ENCODE results near the gene IL22RA2. TPM values are rescaled to one million over a fixed set of nuclear protein-coding genes. Genes with fewer than 3 reads are reported as not detected.

The IL22RA2 gene
- polyA plus RNA-seq, 1 donor (not counting 4 experiments of a cell fraction or from before 2014, with no cell fraction given) = 0.03 TPM

GRCh38 chr6:137122612-137123011, 50.8 kb downstream of the IL22RA2 start:
- Histone ChIP-seq H3K4me2 (ENCODE audit: control insufficient read depth, extremely low read depth, insufficient read depth, low read depth, low read length) (no peak overlapping the region), H3K36me3 (ENCODE audit: control insufficient read depth in 2 of 2, extremely low read depth in 1 of 2, insufficient read depth in 2 of 2, low read length in 2 of 2) (no peaks in the 10 kb centered on the region), H2AFZ (ENCODE audit: control insufficient read depth, low read length) (no peak overlapping the region), H3K9me3 (ENCODE audit: control insufficient read depth, low read depth, low read length) (peaks cover 3% of the 10 kb centered on the region), H3K27me3 (ENCODE audit: control insufficient read depth, extremely low read depth, insufficient read depth, low read length) (no peaks in the 10 kb centered on the region), H3K4me3 (ENCODE audit: control insufficient read depth in 2 of 3, extremely low read depth in 1 of 3, insufficient read depth in 2 of 3, low read depth in 1 of 3, low read length in 3 of 3) (no peak overlapping the region), H3K79me2 (ENCODE audit: control insufficient read depth, insufficient read depth, low read length) (no peaks in the 10 kb centered on the region), H3K4me1 (ENCODE audit: control insufficient read depth, extremely low read depth, insufficient read depth, low read length) (no peaks in the 10 kb centered on the region), H3K27ac (ENCODE audit: control insufficient read depth, insufficient read depth, low read length) (no peak overlapping the region), H3K9me1 (ENCODE audit: control insufficient read depth, extremely low read depth, insufficient read depth, low read length) (no peaks in the 10 kb centered on the region), H3K9ac (ENCODE audit: control insufficient read depth, extremely low read depth, insufficient read depth, low read length) (no peak overlapping the region), H4K20me1 (ENCODE audit: control insufficient read depth, extremely low read depth, insufficient read depth, low read length) (no peaks in the 10 kb centered on the region)
- no peak for FAIRE-seq
- dilution Hi-C loops (cut with MboI; ENCODE audit: extremely low pct_ligation_motif_present, low sequenced_read_pairs) = no loop called here
- TF ChIP-seq CTCF (optimal IDR thresholded peaks at IDR 0.05 in 1 of 3, IDR thresholded peaks at IDR 0.05 in 1 of 3, conservative IDR thresholded peaks at IDR 0.05 in 1 of 3; ENCODE audit: extremely low read depth in 1 of 3, insufficient read depth in 2 of 3, low read length in 3 of 3) (no peak), EZH2 (IDR thresholded peaks at IDR 0.05; ENCODE audit: low read length) (no peak)
- DNase-seq (ENCODE audit: low read depth, low spot score) = no peak

- no peak overlapping the region for H2AFZ ChIP-seq (ENCODE audit: control insufficient read depth, low read length)
- dilution Hi-C loops (cut with MboI; ENCODE audit: extremely low pct_ligation_motif_present, low sequenced_read_pairs) = no loop called here
- no peaks in the 10 kb centered on the region for H4K20me1 ChIP-seq (ENCODE audit: control insufficient read depth, extremely low read depth, insufficient read depth, low read length)
- H3K27me3 ChIP-seq (ENCODE audit: control insufficient read depth, extremely low read depth, insufficient read depth, low read length) = no peaks in the 10 kb centered on the region
- H3K9me1 ChIP-seq (ENCODE audit: control insufficient read depth, extremely low read depth, insufficient read depth, low read length) = no peaks in the 10 kb centered on the region
- H3K36me3 ChIP-seq (ENCODE audit: control insufficient read depth in 2 of 2, extremely low read depth in 1 of 2, insufficient read depth in 2 of 2, low read length in 2 of 2) = no peaks in the 10 kb centered on the region
- H3K4me1 ChIP-seq (ENCODE audit: control insufficient read depth, extremely low read depth, insufficient read depth, low read length) = no peaks in the 10 kb centered on the region
- DNase-seq (ENCODE audit: low read depth, low spot score) = no peak
- FAIRE-seq = no peak
- H3K9ac ChIP-seq (ENCODE audit: control insufficient read depth, extremely low read depth, insufficient read depth, low read length) = no peak overlapping the region
- no peak overlapping the region for H3K4me2 ChIP-seq (ENCODE audit: control insufficient read depth, extremely low read depth, insufficient read depth, low read depth, low read length)
- TF ChIP-seq EZH2 (IDR thresholded peaks at IDR 0.05; ENCODE audit: low read length) (no peak), CTCF (optimal IDR thresholded peaks at IDR 0.05 in 1 of 3, IDR thresholded peaks at IDR 0.05 in 1 of 3, conservative IDR thresholded peaks at IDR 0.05 in 1 of 3; ENCODE audit: extremely low read depth in 1 of 3, insufficient read depth in 2 of 3, low read length in 3 of 3) (no peak)
- H3K79me2 ChIP-seq (ENCODE audit: control insufficient read depth, insufficient read depth, low read length) = no peaks in the 10 kb centered on the region
- H3K9me3 ChIP-seq (ENCODE audit: control insufficient read depth, low read depth, low read length) = peaks cover 3% of the 10 kb centered on the region
- H3K4me3 ChIP-seq (ENCODE audit: control insufficient read depth in 2 of 3, extremely low read depth in 1 of 3, insufficient read depth in 2 of 3, low read depth in 1 of 3, low read length in 3 of 3) = no peak overlapping the region
- H3K27ac ChIP-seq (ENCODE audit: control insufficient read depth, insufficient read depth, low read length) = no peak overlapping the region
Measured at GRCh38 chr6:137121401-137121997, 51.9 kb downstream of the IL22RA2 start.
